ENCODE data around the gene KNSTRN.

DNA sequence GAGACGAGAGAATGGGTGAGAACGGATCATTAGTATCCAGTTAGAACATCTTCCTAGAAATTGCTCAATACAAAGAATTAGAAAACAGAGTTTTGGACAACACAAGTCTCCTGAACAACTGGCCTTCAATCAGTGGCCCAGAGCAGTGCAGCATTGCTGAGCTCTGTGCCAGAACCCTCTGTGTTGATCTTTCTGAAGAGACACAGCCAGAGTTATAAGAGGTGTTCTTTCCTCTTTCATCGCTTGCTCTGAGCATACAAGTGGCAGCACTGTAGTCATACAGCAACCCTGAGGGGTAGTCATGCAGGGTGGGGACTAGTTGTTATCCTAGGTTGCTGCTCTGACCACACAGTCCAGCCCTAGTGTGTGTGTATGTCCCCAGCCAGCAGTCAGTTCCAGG, 4.0 kb downstream of the KNSTRN start:
- TF ChIP-seq, protein P1, sequence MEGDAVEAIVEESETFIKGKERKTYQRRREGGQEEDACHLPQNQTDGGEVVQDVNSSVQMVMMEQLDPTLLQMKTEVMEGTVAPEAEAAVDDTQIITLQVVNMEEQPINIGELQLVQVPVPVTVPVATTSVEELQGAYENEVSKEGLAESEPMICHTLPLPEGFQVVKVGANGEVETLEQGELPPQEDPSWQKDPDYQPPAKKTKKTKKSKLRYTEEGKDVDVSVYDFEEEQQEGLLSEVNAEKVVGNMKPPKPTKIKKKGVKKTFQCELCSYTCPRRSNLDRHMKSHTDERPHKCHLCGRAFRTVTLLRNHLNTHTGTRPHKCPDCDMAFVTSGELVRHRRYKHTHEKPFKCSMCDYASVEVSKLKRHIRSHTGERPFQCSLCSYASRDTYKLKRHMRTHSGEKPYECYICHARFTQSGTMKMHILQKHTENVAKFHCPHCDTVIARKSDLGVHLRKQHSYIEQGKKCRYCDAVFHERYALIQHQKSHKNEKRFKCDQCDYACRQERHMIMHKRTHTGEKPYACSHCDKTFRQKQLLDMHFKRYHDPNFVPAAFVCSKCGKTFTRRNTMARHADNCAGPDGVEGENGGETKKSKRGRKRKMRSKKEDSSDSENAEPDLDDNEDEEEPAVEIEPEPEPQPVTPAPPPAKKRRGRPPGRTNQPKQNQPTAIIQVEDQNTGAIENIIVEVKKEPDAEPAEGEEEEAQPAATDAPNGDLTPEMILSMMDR (IDR thresholded peaks at IDR 0.05 in 8 of 11, conservative IDR thresholded peaks at IDR 0.05 in 3 of 11) = no peak
- TF ChIP-seq POLR2A (IDR thresholded peaks at IDR 0.05) = no peak

Data from spleen (tissue), 7 donors.